Neuronal stem cell (in vitro differentiated cells): Measurements from ENCODE around the gene LRRC26.

Experiments
- DNase-seq: peaks from one replicate; pipeline ENCODE4 v3.0.0-alpha.2; 2013; ENCODE audit warnings: low spot score
- H2AFZ ChIP-seq: one replicate; pipeline ENCODE4 v1.6.1; 2013; ENCODE audit warnings: mild to moderate bottlenecking, low read length, inconsistent platforms
- H2AK5ac ChIP-seq: 2 replicates; pipeline ENCODE4 v1.6.1; 2013; ENCODE audit warnings: low read depth, mild to moderate bottlenecking, inconsistent platforms, low read length, moderate library complexity, mixed read lengths
- H2BK120ac ChIP-seq: 2 replicates; pipeline ENCODE4 v1.6.1; 2013; ENCODE audit warnings: low read depth, mild to moderate bottlenecking, inconsistent platforms, low read length, moderate library complexity, mixed read lengths
- H2BK12ac ChIP-seq: one replicate; pipeline ENCODE4 v1.6.1; 2013; ENCODE audit warnings: low read length, inconsistent platforms
- H2BK15ac ChIP-seq: 2 replicates; pipeline ENCODE4 v1.6.1; 2013; ENCODE audit warnings: mild to moderate bottlenecking, low read length, inconsistent platforms, mixed read lengths
- H2BK5ac ChIP-seq: one replicate; pipeline ENCODE4 v1.6.1; 2013; ENCODE audit warnings: inconsistent platforms, mild to moderate bottlenecking, low read length, moderate library complexity
- H3K14ac ChIP-seq: one replicate; pipeline ENCODE4 v1.6.1; 2013; ENCODE audit warnings: low read length, inconsistent platforms
- H3K18ac ChIP-seq: 2 replicates; pipeline ENCODE4 v1.6.1; 2013; ENCODE audit warnings: low read length, inconsistent platforms
- H3K23ac ChIP-seq: 2 replicates; pipeline ENCODE4 v1.6.1; 2013; ENCODE audit warnings: low read depth, mild to moderate bottlenecking, mixed read lengths, low read length, inconsistent platforms; ENCODE audit not compliant: poor library complexity
- H3K27ac ChIP-seq: replicated peaks from 3 replicates; pipeline ENCODE4 v1.5.1; 2013; ENCODE audit warnings: low read length, inconsistent platforms
- H3K27me3 ChIP-seq, 3 experiments: 2 replicates each; pipeline ENCODE4 v1.6.1; 2013; ENCODE audit warnings: low read length in 3 of 3, mild to moderate bottlenecking in 2 of 3, inconsistent platforms in 1 of 3, low read depth in 1 of 3, mixed read lengths in 1 of 3, moderate library complexity in 1 of 3; ENCODE audit not compliant: control insufficient read depth in 3 of 3, insufficient read depth in 3 of 3
- H3K36me3 ChIP-seq, 2 donors: replicated peaks in 1 of 2; 2 replicates each; pipeline ENCODE4 v1.6.1; 2013; ENCODE audit warnings: low read length in 2 of 2; ENCODE audit not compliant: control insufficient read depth in 2 of 2, insufficient read depth in 2 of 2
- H3K4ac ChIP-seq: 2 replicates; pipeline ENCODE4 v1.6.1; 2013; ENCODE audit warnings: inconsistent platforms, mild to moderate bottlenecking, low read length, moderate library complexity
- H3K4me1 ChIP-seq, 2 donors: 1 replicate in 1 of 2; 2 replicates in 1 of 2; pipeline ENCODE4 v1.6.1; 2013; ENCODE audit warnings: low read length in 2 of 2, low read depth in 1 of 2; ENCODE audit not compliant: control insufficient read depth in 2 of 2, insufficient read depth in 1 of 2
- H3K4me2 ChIP-seq: one replicate; pipeline ENCODE4 v1.6.1; 2013; ENCODE audit warnings: mild to moderate bottlenecking, low read length, inconsistent platforms; ENCODE audit not compliant: insufficient read depth, poor library complexity, severe bottlenecking
- H3K4me3 ChIP-seq, 2 donors: 2 replicates each; pipeline ENCODE4 v1.5.1; 2013; ENCODE audit warnings: low read length in 2 of 2, mild to moderate bottlenecking in 2 of 2, inconsistent platforms in 1 of 2, moderate library complexity in 1 of 2
- H3K79me1 ChIP-seq: one replicate; pipeline ENCODE4 v1.6.1; 2013; ENCODE audit warnings: low read depth, mild to moderate bottlenecking, inconsistent platforms, low read length, moderate library complexity
- H3K9ac ChIP-seq: one replicate; pipeline ENCODE4 v1.6.1; 2013; ENCODE audit warnings: mild to moderate bottlenecking, low read depth, low read length, inconsistent platforms; ENCODE audit not compliant: poor library complexity
- H3K9me3 ChIP-seq, 2 donors: replicated peaks in 1 of 2; 2 replicates each; pipeline versions ENCODE3 to v1.6.1; 2013; ENCODE audit warnings: low read length in 2 of 2, mild to moderate bottlenecking in 2 of 2, inconsistent platforms in 1 of 2, low read depth in 1 of 2, mixed read lengths in 1 of 2, moderate library complexity in 1 of 2; ENCODE audit not compliant: control insufficient read depth in 2 of 2, insufficient read depth in 1 of 2
- H4K8ac ChIP-seq: one replicate; pipeline ENCODE4 v1.6.1; 2013; ENCODE audit warnings: low read depth, mild to moderate bottlenecking, inconsistent platforms, low read length, moderate library complexity
- H4K91ac ChIP-seq: one replicate; pipeline ENCODE4 v1.6.1; 2013; ENCODE audit warnings: low read length, low read depth, mild to moderate bottlenecking, inconsistent platforms; ENCODE audit not compliant: poor library complexity
- WGBS, 2 donors: extraction: QIAGEN DNeasy Blood & Tissue Kit; methylation state at CpG; one replicate each; pipeline ENCODE4 v1.1.7; 2013; ENCODE audit warnings: missing lambda C conversion rate in 2 of 2, mixed read lengths in 1 of 2; ENCODE audit not compliant: insufficient read length in 2 of 2, insufficient replicate concordance in 1 of 2; ENCODE audit errors: extremely low coverage in 2 of 2; 5-methylcytosine and 5-hydroxymethylcytosine counted together

Gene LRRC26

DNA sequence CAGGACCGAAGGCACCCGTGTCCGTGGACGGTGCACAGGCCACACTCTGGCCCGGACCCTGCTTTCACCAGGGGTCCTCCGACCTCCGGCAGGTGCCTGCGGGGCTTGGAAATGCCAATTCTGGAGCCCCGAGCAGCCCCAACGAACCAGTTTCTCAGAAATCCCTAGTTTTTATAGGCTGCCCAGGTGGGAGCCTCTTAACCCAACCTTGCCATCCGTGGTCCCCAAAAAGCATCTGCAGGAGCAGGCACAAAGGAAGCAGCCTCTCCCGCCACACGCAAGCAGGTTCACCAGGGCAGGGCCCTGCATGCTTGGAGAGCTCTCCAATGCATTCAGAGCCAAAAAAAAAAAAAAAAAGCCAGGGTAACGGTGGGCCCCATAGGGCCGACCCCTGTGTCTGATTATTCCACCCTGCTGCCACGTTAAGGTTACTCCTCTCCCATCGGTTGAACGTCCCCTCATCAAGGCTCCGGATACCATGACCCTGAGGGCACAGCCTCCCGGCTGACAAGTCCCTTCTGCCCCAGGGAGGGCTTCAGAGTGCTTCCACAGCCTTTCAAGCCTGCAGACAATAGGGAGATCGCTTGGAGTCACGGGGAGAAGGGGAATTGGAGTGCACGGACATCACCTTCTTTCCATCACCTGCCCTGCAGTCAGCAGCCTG is 31.5 kb upstream of the LRRC26 start:
- no peak overlapping the region for H2BK120ac ChIP-seq
- H4K8ac ChIP-seq = no peak overlapping the region
- H3K27me3 ChIP-seq = no peaks in the 10 kb centered on the region
- DNase-seq = no peak
- H2BK5ac ChIP-seq = peak overlapping the region; percentile 87
- no CpG with 5 or more reads among the region's 23 CpGs for WGBS, 2 donors
- H3K79me1 ChIP-seq = peaks cover 18% of the 10 kb centered on the region
- H2AFZ ChIP-seq = peak overlapping the region; percentile 81
- H3K9me3 ChIP-seq = no peaks in the 10 kb centered on the region
- H2AK5ac ChIP-seq = peak overlapping the region; percentile 19
- peaks cover 21 to 36% of the 10 kb centered on the region in 2 donors for H3K4me1 ChIP-seq
- no peak overlapping the region for H4K91ac ChIP-seq
- peak overlapping the region; percentile 92 for H3K23ac ChIP-seq
- peak overlapping the region; percentile 100 for H3K9ac ChIP-seq
- H3K27ac ChIP-seq = peak overlapping the region; percentile 43
- peaks cover 3 to 13% of the 10 kb centered on the region in 2 donors for H3K36me3 ChIP-seq
- H3K18ac ChIP-seq = peak overlapping the region; percentile 97
- peak overlapping the region; percentile 94 for H3K4me2 ChIP-seq
- peak overlapping the region; percentile 63 for H3K14ac ChIP-seq
- H3K4ac ChIP-seq = peak overlapping the region; percentile 89
- no peak overlapping the region for H2BK15ac ChIP-seq
- H2BK12ac ChIP-seq = no peak overlapping the region
- H3K4me3 ChIP-seq = peak overlapping the region; percentile 71 to 95

DNA sequence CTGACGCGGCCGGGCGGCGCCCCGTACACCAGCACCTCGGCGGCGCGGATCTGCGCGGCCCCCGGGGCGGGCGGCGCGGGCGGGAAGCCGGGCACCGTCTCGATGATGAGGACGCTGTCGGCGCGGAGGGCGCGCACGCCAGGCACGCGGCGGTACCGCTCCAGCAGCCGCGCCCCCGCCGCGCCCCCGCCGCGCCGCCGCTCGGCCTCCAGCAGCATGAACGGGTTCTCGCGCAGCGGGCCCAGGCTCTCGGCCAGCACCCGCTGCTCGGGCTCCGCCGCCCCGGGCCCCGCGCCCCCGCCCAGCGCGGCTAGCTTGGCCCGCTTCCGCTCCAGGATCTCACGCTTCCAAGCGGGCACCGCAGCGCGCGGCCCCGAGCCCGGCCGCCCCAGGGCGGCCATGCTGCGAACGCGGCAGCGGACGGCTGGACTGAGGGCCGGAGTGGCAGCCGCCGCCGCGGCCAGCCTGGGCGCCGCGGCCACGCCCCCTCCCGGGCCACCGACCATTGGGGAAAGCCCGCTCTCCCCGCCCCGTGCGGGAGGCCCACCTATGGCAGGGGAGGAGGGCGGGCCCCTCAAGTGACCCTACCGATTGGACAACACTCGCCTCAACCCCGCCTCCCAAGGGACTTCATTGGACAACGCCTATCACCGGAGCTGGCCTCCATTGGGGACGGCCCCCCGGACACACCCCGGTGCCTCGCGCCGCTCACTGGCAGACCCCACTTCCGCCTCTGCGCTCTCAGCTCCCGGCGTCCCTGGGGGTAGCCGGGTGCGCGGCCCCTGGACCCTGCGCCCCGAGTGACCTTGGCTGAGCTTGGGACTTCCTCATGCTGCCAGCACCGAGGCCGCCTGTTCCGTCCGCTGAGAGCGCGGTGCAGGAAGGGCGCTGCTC is 30.7 kb upstream of the LRRC26 start, which contains the start of gene TPRN:
TPRN (minus strand) TSS at position 431 of the 894 bp plus-strand sequence; CDS start at position 401, 30 bp downstream.
- Histone ChIP-seq H3K4ac (peak within 1 kb of the TSS; percentile 89), H4K91ac (no peak within 1 kb of the TSS), H3K14ac (peak within 1 kb of the TSS; percentile 63), H3K27me3 (no peaks in the 10 kb centered on the region), H2BK15ac (no peak within 1 kb of the TSS), H2BK120ac (no peak within 1 kb of the TSS), H4K8ac (no peak within 1 kb of the TSS), H2BK5ac (peak within 1 kb of the TSS; percentile 87), H3K4me1 (peaks cover 18 to 36% of the 10 kb centered on the region in 2 donors), H2BK12ac (no peak within 1 kb of the TSS), H3K79me1 (peaks cover 19% of the 10 kb centered on the region), H3K18ac (peak within 1 kb of the TSS; percentile 97), H3K36me3 (peaks cover 3 to 13% of the 10 kb centered on the region in 2 donors), H2AK5ac (peak within 1 kb of the TSS; percentile 19), H3K9me3 (no peaks in the 10 kb centered on the region), H3K4me3 (peak within 1 kb of the TSS; percentile 71 to 95), H3K9ac (peak within 1 kb of the TSS; percentile 100), H3K27ac (peak within 1 kb of the TSS; percentile 43), H2AFZ (peak within 1 kb of the TSS; percentile 81), H3K4me2 (peak within 1 kb of the TSS; percentile 94), H3K23ac (peak within 1 kb of the TSS; percentile 92)
- WGBS, 2 donors = no CpG with 5 or more reads among the region's 118 CpGs
- peak; percentile 98 for DNase-seq

DNA sequence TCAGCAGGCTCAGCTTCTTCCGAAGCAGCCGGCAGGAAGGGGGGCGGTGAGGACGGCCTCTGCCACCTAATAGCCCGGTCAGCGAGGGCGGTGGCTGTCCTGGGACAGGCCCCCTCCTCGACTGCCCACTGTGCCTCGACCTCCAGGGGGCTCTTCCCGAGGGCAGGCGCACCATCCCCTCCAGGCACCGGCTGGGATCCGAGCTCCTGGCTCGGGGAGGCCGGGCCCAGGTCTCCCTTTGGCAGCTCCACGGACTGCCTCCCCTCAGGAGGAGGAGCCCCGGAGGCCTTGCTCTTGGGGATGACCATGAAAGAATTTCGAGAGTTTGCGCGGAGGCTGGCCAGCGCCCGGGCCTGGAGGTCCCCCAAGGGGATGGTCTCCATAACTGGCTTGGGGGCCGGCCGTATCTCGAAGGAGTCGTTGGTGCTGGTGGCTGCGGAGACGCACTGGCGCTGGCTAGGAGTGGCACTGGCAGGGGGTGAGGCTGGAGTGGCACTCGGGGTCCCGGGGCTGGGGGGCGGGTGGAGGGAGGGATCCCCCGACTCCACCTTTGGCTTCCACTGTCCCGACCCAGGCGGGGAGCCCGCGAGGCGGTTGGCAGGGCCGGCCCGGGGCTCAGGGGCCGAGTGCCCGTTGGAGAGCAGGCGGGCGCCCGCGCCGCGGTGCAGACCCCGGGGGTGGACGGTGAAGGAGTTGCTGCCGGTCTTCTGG is 29.7 kb upstream of the LRRC26 start:
- peaks cover 19% of the 10 kb centered on the region for H3K79me1 ChIP-seq
- H3K14ac ChIP-seq = peak overlapping the region; percentile 56
- H3K36me3 ChIP-seq = peaks cover 3 to 13% of the 10 kb centered on the region in 2 donors
- H3K9ac ChIP-seq = peak overlapping the region; percentile 70
- peak overlapping the region; percentile 71 for H2BK5ac ChIP-seq
- no CpG with 5 or more reads among the region's 51 CpGs for WGBS, 2 donors
- H3K23ac ChIP-seq = peak overlapping the region; percentile 55
- no peak for DNase-seq
- H3K9me3 ChIP-seq = no peaks in the 10 kb centered on the region
- H3K27me3 ChIP-seq = no peaks in the 10 kb centered on the region
- H2BK12ac ChIP-seq = peak overlapping the region; percentile 58
- peak overlapping the region; percentile 91 for H3K4me2 ChIP-seq
- peak overlapping the region; percentile 71 to 75 for H3K4me3 ChIP-seq
- no peak overlapping the region for H4K8ac ChIP-seq
- peak overlapping the region; percentile 37 for H3K4ac ChIP-seq
- H4K91ac ChIP-seq = no peak overlapping the region
- no peak overlapping the region for H2AK5ac ChIP-seq
- H2BK15ac ChIP-seq = no peak overlapping the region
- H3K27ac ChIP-seq = no peak overlapping the region
- H2BK120ac ChIP-seq = no peak overlapping the region
- peak overlapping the region; percentile 17 for H3K18ac ChIP-seq
- H3K4me1 ChIP-seq = peaks cover 20 to 32% of the 10 kb centered on the region in 2 donors
- no peak overlapping the region for H2AFZ ChIP-seq
